IMR-90 (cell line): ENCODE measurements around the gene MUC5B. TPM values are rescaled to one million over a fixed set of nuclear protein-coding genes. Genes with fewer than 3 reads are reported as not detected.

ENCODE experiments used
- ATAC-seq: fragments of 200-7000 bp; cut with Tn5 transposase; 2 replicates; pipeline ENCODE4 v1.9.1; 2020; ENCODE audit warnings: low read depth, mild to moderate bottlenecking, moderate library complexity
- BruUV-seq: library from RNA; stranded (reverse); fragments of 400-500 nt; replicated peaks from 2 replicates; lab custom pipeline; 2021; lab: Mats Ljungman, UMichigan
- CTCF ChIA-PET: fragments of 300-600 bp; formaldehyde crosslinking; extraction: SDS; loops from one replicate; lab custom pipeline; 2021; ENCODE audit warnings: antibody characterized with exemption; lab: Yijun Ruan, JAX
- POLR2A ChIA-PET: fragments of 300-600 bp; sonication (Branson Sonifier 250); formaldehyde crosslinking; loops from one replicate; lab custom pipeline; 2022; ENCODE audit warnings: antibody characterized with exemption; ENCODE audit not compliant: unreplicated experiment; lab: Charles Lee
- DNase-seq: peaks from one replicate; pipeline ENCODE4 v3.0.0; 2013
- H2AFZ ChIP-seq: replicated peaks from 2 replicates; pipeline ENCODE3; 2013; ENCODE audit warnings: low read length, mild to moderate bottlenecking; ENCODE audit not compliant: poor library complexity
- H2AK5ac ChIP-seq: 2 replicates; pipeline ENCODE4 v1.6.1; 2013; ENCODE audit warnings: low read depth, low read length, inconsistent platforms
- H2AK9ac ChIP-seq: replicated peaks from 2 replicates; pipeline ENCODE3; 2013; ENCODE audit warnings: mild to moderate bottlenecking, low read depth, low read length, moderate library complexity; ENCODE audit not compliant: poor library complexity
- H2BK120ac ChIP-seq: 2 replicates; pipeline ENCODE4 v1.6.1; 2013; ENCODE audit warnings: low read depth, low read length, inconsistent platforms
- H2BK15ac ChIP-seq: 3 replicates; pipeline ENCODE4 v1.6.1; 2013; ENCODE audit warnings: low read depth, low read length, inconsistent platforms
- H2BK20ac ChIP-seq: 2 replicates; pipeline ENCODE4 v1.6.1; 2013; ENCODE audit warnings: low read depth, mild to moderate bottlenecking, inconsistent platforms, low read length, moderate library complexity
- H2BK5ac ChIP-seq: 2 replicates; pipeline ENCODE4 v1.6.1; 2013; ENCODE audit warnings: mild to moderate bottlenecking, low read depth, low read length, inconsistent platforms; ENCODE audit not compliant: poor library complexity, severe bottlenecking
- H3K14ac ChIP-seq: replicated peaks from 2 replicates; pipeline ENCODE4 v1.6.1; 2013; ENCODE audit warnings: low read depth, low read length, inconsistent platforms
- H3K18ac ChIP-seq: 2 replicates; pipeline ENCODE4 v1.6.1; 2013; ENCODE audit warnings: low read depth, low read length, control low read depth
- H3K23ac ChIP-seq: 2 replicates; pipeline ENCODE4 v1.6.1; 2013; ENCODE audit warnings: low read depth, low read length, inconsistent platforms
- H3K27ac ChIP-seq: 2 replicates; pipeline ENCODE4 v1.5.1; 2013; ENCODE audit warnings: mild to moderate bottlenecking, control low read depth, low read length; ENCODE audit not compliant: insufficient read depth
- H3K27me3 ChIP-seq: 2 replicates; pipeline ENCODE4 v1.6.1; 2013; ENCODE audit warnings: low read length; ENCODE audit not compliant: control insufficient read depth, insufficient read depth
- H3K36me3 ChIP-seq: 2 replicates; pipeline ENCODE4 v1.6.1; 2013; ENCODE audit warnings: low read length, mixed read lengths; ENCODE audit not compliant: control insufficient read depth, insufficient read depth
- H3K4ac ChIP-seq: 2 replicates; pipeline ENCODE4 v1.6.1; 2013; ENCODE audit warnings: low read depth, low read length, inconsistent platforms
- H3K4me1 ChIP-seq: 2 replicates; pipeline ENCODE4 v1.6.1; 2013; ENCODE audit warnings: low read length, mixed read lengths; ENCODE audit not compliant: control insufficient read depth, insufficient read depth
- H3K4me2 ChIP-seq: 2 replicates; pipeline ENCODE4 v1.6.1; 2013; ENCODE audit warnings: low read depth, mild to moderate bottlenecking, control low read depth, low read length, moderate library complexity
- H3K4me3 ChIP-seq: 2 replicates; pipeline ENCODE4 v1.5.1; 2013; ENCODE audit warnings: low read depth, mild to moderate bottlenecking, control low read depth, low read length, moderate library complexity; ENCODE audit not compliant: insufficient read depth
- H3K56ac ChIP-seq: 2 replicates; pipeline ENCODE4 v1.6.1; 2013; ENCODE audit warnings: low read length, inconsistent platforms; ENCODE audit not compliant: insufficient read depth; ENCODE audit errors: extremely low read depth
- H3K79me1 ChIP-seq, 2 experiments: 2 replicates each; pipeline ENCODE4 v1.6.1; 2013; ENCODE audit warnings: low read length in 2 of 2, inconsistent platforms in 1 of 2, low read depth in 1 of 2
- H3K9ac ChIP-seq: 2 replicates; pipeline ENCODE4 v1.6.1; 2013; ENCODE audit warnings: low read depth, low read length, control low read depth
- H3K9me1 ChIP-seq: 2 replicates; pipeline ENCODE4 v1.6.1; 2013; ENCODE audit warnings: low read length, inconsistent platforms; ENCODE audit not compliant: insufficient read depth
- H3K9me3 ChIP-seq: 2 replicates; pipeline ENCODE4 v1.6.1; 2013; ENCODE audit warnings: low read length; ENCODE audit not compliant: control insufficient read depth, insufficient read depth
- H4K20me1 ChIP-seq: 2 replicates; pipeline ENCODE4 v1.6.1; 2013; ENCODE audit warnings: low read length, inconsistent platforms; ENCODE audit not compliant: insufficient read depth
- H4K5ac ChIP-seq: 2 replicates; pipeline ENCODE4 v1.6.1; 2013; ENCODE audit warnings: mild to moderate bottlenecking, low read depth, low read length, control low read depth
- H4K8ac ChIP-seq, 2 experiments: 2 replicates each; pipeline ENCODE4 v1.6.1; 2013; ENCODE audit warnings: low read depth in 2 of 2, low read length in 2 of 2, control low read depth in 1 of 2, inconsistent platforms in 1 of 2
- H4K91ac ChIP-seq: 2 replicates; pipeline ENCODE4 v1.6.1; 2013; ENCODE audit warnings: low read depth, low read length, inconsistent platforms; ENCODE audit not compliant: insufficient read depth
- BHLHE40 ChIP-seq: fragments of 150-350 bp; IDR thresholded peaks from 2 replicates; pipeline ENCODE4 v1.6.1; 2016; ENCODE audit warnings: mild to moderate bottlenecking, low read depth, low read length
- CEBPB ChIP-seq: IDR thresholded peaks from 2 replicates; pipeline ENCODE4 v1.6.1; 2012; ENCODE audit warnings: low read depth, low read length, improper control_type of control experiment
- CHD1 ChIP-seq: IDR thresholded peaks from 2 replicates; pipeline ENCODE4 v1.6.1; 2012; ENCODE audit warnings: low read depth, low read length, improper control_type of control experiment
- CTCF ChIP-seq: conservative IDR thresholded peaks from 2 replicates; pipeline ENCODE4 v1.5.1; 2012; ENCODE audit warnings: mild to moderate bottlenecking, low read depth, low read length, improper control_type of control experiment
- ELK1 ChIP-seq: fragments of 150-350 bp; IDR thresholded peaks from 2 replicates; pipeline ENCODE4 v1.6.1; 2016; ENCODE audit warnings: low read depth, mild to moderate bottlenecking, low read length, moderate library complexity, borderline replicate concordance
- FOS ChIP-seq: fragments of 150-350 bp; IDR thresholded peaks from 2 replicates; pipeline ENCODE4 v1.6.1; 2016; ENCODE audit warnings: low read depth, low read length
- MAZ ChIP-seq: IDR thresholded peaks from 2 replicates; pipeline ENCODE4 v1.6.1; 2012; ENCODE audit warnings: low read depth, mild to moderate bottlenecking, low read length, improper control_type of control experiment, moderate library complexity, borderline replicate concordance
- MXI1 ChIP-seq: IDR thresholded peaks from 2 replicates; pipeline ENCODE4 v1.6.1; 2012; ENCODE audit warnings: low read depth, mild to moderate bottlenecking, low read length, moderate library complexity, borderline replicate concordance
- NFE2L2 ChIP-seq: fragments of 150-350 bp; IDR thresholded peaks from 2 replicates; pipeline ENCODE4 v1.6.1; 2016; ENCODE audit warnings: low read depth, mild to moderate bottlenecking, low read length
- POLR2A ChIP-seq: IDR thresholded peaks from 2 replicates; pipeline ENCODE4 v1.6.1; 2012; ENCODE audit warnings: mild to moderate bottlenecking, low read depth, low read length
- RCOR1 ChIP-seq: IDR thresholded peaks from 2 replicates; pipeline ENCODE4 v1.6.1; 2012; ENCODE audit warnings: mild to moderate bottlenecking, low read length, improper control_type of control experiment; ENCODE audit not compliant: insufficient replicate concordance
- RFX5 ChIP-seq: IDR thresholded peaks from 2 replicates; pipeline ENCODE4 v1.8.0; 2012; ENCODE audit warnings: low read depth, mild to moderate bottlenecking, low read length, moderate library complexity
- SMC3 ChIP-seq: fragments of 150-350 bp; IDR thresholded peaks from 2 replicates; pipeline ENCODE4 v1.6.1; 2016; ENCODE audit warnings: low read depth, mild to moderate bottlenecking, antibody characterized with exemption, low read length, moderate library complexity
- WGBS, 2 experiments: methylation state at CpG; one replicate each; pipeline versions ENCODE4 v1.1.5 to v1.1.7; 2013; ENCODE audit warnings: missing lambda C conversion rate in 2 of 2; ENCODE audit not compliant: insufficient read length in 1 of 2; ENCODE audit errors: extremely low coverage in 2 of 2; 5-methylcytosine and 5-hydroxymethylcytosine counted together
- dilution Hi-C: fragments of 300-500 bp; cut with HindIII; formaldehyde crosslinking; loops from one replicate; pipeline ENCODE4 v1.14.3; 2018; ENCODE audit warnings: low sequenced_read_pairs; ENCODE audit not compliant: unreplicated experiment
- in situ Hi-C: fragments of 300-500 bp; cut with MboI; formaldehyde crosslinking; loops from 3 replicates; pipeline ENCODE4 v1.14.3; 2019; ENCODE audit warnings: low sequenced_read_pairs, inconsistent platforms, mixed read lengths
- intact Hi-C: fragments of 100-400 bp; cut with micrococcal nuclease; formaldehyde crosslinking; loops from 2 replicates; pipeline ENCODE4 v1.10.0; 2022
- polyA plus RNA-seq, 3 experiments: library from polyadenylated mRNA; depleted of rRNA; stranded (reverse); fragments of >200 nt; gene quantifications; 2 replicates each; pipeline ENCODE4 v1.2.3, GENCODE V29; 2012; ENCODE audit warnings: low replicate concordance in 1 of 3
- total RNA-seq: library from RNA; depleted of rRNA; stranded (reverse); fragments of >200 nt; gene quantifications from 2 replicates; pipeline ENCODE4 v1.2.3, GENCODE V29; 2012

MUC5B gene
- total and polyA plus RNA-seq, 2 of the 4 experiments (the other 2 are of a cell fraction): not detected

- Histone ChIP-seq H4K8ac (no peak overlapping the region), H2BK120ac (no peak overlapping the region), H3K4me3 (no peak overlapping the region), H2AK9ac (peak overlapping the region; percentile 78), H3K9me1 (0 out of 2 replicates have a peak, but pooled peaks cover 3% of the 10 kb centered on the region), H3K18ac (no peak overlapping the region), H3K4ac (no peak overlapping the region), H4K91ac (no peak overlapping the region), H4K5ac (no peak overlapping the region), H3K27ac (no peak overlapping the region), H3K9ac (no peak overlapping the region), H2AK5ac (no peak overlapping the region), H2BK15ac (no peak overlapping the region), H3K36me3 (peaks cover 59% of the 10 kb centered on the region), H4K20me1 (0 out of 2 replicates have a peak, but pooled peaks cover 13% of the 10 kb centered on the region), H3K4me2 (no peak overlapping the region), H2BK20ac (no peak overlapping the region), H3K27me3 (no peaks in the 10 kb centered on the region), H3K79me1 (peaks cover 0 to 8% of the 10 kb centered on the region in 2 experiments; a peak in 1 of 4 replicates), H2BK5ac (no peak overlapping the region), H3K4me1 (no peaks in the 10 kb centered on the region), H3K56ac (no peak overlapping the region), H3K14ac (no peak overlapping the region), H2AFZ (no peak overlapping the region), H3K23ac (no peak overlapping the region), H3K9me3 (no peaks in the 10 kb centered on the region)
- ChIA-PET POLR2A (no interaction called here), CTCF (no interaction called here)
- dilution Hi-C loops: no loop called here
- ATAC-seq (no peak), DNase-seq (no peak)
- TF ChIP-seq NFE2L2 (no peak), ELK1 (no peak), RFX5 (no peak), POLR2A (no peak), SMC3 (no peak), BHLHE40 (no peak), MXI1 (no peak), CEBPB (no peak), FOS (no peak), CHD1 (no peak), MAZ (no peak), CTCF (no peak), RCOR1 (no peak)
- in situ Hi-C loops: no loop called here
- BruUV-seq: no TSS peak
- 96% methylated on average over 22 of the region's 46 CpGs; no CpG with 5 or more reads in 1 of the 2 experiments for WGBS, 2 experiments
- intact Hi-C loops: no loop called here
Measured at GRCh38 chr11:1280116-1281035, 57.5 kb downstream of the MUC5B start.
